DMS 273 treated with DMSO at 0.1 percent for 48 hours (cell line): Measurements from ENCODE around the gene WLS.
"Not testable (repeated sequence)": the region's sequence is repeated elsewhere in the genome, so short reads cannot be mapped to it uniquely, and the experiment has no call there.

Source experiments
- DNase-seq: peaks from one replicate; lab custom pipeline; 2025; lab: John Stamatoyannopoulos, UW

WLS gene

DNA sequence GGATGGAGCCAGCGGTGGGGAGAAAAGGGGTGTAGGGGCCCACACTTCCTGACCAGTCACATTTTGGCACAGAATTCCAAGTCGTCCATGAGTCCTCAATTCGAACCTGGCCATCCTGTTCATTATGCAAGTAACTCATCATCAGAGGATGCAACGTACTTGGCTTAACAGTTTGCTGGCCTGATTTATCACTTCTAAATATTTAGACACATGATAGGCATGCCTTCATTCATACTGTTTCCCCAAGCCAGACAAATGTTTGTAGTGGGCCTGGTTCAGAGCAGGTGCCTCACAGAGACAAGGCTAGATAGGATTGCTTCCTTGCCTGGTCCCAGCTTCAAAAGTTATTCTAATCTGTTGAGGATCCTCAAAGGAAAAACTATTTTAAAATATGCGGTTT lies 66.7 kb downstream of the WLS start:
- DNase-seq, result no peak

DNA sequence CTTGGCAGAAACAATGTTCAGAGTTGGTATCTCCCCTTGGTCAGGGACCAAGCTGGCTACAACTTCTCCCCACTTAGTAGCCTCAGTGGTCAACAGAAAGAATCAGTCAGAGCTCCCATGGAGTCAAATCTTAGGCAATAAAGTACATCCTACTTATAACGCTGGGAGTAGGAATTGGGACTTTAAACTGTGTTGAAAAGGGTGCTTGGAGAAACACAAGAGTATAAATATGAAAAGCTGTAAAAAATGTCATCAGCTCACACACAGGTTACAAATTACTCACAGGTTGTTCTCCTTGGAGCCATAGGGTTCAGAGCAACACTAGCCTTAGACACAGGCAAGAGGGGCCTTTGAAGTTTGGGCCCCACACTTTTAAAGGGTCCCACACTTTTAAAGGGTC lies 67.4 kb downstream of the WLS start:
- no peak for DNase-seq

DNA sequence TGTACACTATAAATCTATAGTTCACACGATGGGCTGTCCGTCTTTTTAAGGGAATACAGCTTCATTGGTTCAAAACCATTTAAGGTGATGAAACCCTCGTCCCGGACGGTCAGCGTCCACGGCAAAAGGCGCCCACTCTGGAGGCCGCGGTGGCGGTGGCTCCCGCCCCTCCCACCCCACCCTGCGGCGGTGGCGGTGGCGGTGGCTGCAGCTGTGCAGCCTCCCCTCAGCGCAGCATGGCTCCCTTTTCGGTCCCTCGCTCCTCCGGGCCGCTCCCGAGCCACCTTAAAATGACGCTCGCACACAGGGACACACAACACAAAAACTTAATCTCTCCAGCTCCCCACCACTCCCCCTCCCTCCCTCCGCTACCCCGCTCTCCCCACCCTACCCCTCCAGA lies 69.1 kb downstream of the WLS start:
- no peak for DNase-seq

DNA sequence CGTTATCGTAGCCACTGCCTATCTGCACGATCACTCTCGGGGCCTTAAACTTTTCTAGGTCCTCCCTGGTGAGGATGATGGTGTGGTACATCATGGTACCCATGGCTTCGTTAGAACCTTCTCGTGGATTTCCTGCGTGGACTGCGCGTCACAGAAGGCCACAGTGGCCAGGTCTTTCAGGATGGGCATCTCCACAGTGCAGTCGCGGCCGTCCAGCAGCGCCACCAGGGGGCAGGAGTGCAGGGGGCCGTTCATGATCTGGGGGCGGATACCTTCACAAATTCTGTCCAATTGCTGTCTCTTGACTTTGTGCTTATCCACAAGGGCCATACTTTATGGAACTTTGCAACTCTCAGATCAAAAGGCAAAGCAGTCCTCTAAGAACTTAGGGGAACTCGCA lies 69.6 kb downstream of the WLS start:
- no peak for DNase-seq

DNA sequence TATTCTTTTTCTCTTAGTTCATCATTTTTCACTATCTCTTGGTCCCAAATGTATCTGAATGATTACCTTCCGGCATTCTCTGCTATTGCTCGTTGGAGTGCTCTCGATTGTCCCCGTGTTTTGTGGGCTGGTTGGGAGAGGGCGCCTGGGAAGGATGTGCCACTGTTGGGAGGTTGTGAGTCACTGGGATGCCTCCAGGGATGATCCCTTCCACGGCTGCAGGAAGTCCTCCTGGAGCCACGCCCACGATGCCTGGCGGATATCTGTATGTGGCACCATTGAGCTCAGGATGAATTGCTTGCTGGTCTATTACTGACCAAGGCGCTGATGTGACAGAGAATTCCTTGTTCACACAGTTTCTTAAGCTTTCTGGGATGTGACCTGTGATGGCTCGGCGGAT lies 70.7 kb downstream of the WLS start:
- DNase-seq, result not testable (repeated sequence)

DNA sequence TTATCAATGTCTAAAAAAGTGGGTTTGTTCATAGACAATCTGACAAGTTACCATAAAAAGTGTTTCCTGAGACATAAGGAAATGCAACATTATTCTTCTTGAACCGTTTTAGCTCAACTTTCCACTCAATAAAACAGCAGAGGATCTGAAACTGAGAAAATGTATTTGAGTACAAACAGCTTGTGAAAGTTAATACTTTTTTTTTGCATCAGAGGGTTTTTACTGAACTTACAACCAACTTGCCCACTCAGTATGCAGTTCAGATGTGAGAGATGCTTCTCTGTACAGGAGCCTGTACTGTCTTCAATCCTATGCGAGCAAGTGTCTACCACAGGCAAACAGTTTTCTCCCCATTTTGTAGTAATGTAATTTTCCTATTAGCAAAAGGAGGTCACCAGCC lies 71.4 kb downstream of the WLS start:
- DNase-seq, result not testable (repeated sequence)

DNA sequence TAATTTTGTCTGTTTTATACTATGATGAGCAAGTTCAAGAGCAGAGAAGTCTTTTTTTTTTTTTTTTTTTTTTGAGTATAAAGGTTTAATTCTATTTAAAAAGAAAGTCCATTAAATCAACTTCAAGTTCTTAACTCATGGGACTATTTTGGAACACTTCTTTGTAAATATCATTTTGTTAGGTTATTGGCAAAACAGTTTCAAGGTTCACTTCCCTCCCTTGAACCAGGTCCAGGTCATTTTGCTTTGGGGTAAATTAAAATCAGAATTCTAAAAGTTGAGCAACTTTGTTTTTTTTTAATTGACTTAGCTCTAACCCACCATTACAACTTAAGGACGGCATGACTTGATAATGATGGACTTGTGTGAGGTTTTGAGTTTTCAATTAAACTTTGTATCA lies 72.3 kb downstream of the WLS start:
- no peak for DNase-seq

DNA sequence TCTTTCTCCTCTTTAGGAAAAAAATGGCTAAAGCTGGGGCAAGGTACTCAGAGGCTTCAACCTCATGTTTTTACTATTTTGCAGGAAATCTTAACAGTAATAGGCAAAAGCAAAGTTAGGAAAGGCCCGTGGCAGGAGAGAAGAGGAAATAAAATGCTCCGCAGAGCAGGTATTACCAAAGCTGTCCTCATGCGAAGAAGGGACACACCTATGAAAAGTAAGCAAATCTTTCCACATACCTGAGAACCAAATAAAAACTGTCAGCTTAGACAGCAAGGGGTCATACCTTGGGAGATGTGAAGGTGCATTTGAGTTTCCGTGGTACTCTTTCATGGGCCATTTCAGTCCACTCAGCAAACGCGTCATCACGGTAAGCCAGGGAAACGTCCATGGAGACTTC lies 73.5 kb downstream of the WLS start:
- DNase-seq, result no peak

DNA sequence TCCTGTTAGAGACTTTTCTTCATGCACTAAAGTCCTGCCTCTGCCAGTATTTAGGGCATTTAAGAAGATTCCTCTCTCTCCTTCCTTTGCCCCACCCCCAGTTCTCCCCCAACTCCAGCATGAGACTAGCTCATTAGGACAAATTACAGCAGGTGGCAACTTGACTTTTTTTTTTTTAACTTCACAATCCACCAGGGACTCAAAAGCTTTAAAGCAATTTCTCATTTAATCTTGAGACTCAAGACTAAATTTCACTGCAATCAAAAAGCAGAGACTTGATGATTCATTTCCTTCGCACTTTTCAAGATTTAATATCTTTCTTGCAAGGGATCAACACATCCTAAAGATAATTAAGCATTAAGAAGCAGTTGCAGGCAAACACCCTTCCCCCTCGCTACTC lies 74.9 kb downstream of the WLS start:
- DNase-seq, result no peak

DNA sequence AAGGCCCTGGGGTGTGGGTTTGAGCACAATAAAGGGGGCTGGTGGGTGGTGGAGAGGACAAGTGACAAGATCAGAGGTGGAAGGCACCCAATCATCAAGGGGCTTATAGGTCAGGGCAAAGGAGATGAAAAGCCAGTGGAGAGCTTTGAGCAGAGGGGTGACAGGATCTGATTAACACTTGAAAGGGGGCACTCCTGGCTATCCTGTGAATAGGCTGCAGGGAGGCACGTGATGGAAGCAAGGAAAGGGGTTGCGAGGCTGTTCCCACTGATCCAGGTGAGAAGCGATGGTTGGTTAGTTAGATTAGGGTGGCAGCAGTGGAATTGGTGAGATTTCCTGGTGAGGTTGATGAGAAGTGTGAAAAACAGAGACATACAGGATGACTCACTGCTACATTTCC lies 80.6 kb downstream of the WLS start:
- DNase-seq, result no peak

DNA sequence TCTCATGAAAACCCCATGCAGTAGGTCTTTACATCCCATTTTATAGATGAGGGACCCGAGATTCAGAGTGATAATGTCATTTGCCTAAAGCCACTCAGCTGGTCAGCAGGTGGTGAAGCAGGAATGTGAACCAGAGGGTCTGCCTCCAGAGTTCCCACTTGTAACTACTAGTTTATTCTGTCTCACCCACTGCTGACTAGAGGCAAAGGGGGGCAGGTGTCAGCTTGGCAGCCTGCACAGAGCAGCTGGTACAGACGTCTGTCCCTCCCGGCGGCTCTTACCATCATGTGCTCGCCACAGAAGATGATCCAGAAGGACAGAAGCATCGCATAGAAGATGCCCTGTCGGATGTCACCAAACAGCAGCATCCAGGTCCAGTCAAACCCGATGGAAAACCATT lies 82.4 kb downstream of the WLS start:
- DNase-seq, result no peak

DNA sequence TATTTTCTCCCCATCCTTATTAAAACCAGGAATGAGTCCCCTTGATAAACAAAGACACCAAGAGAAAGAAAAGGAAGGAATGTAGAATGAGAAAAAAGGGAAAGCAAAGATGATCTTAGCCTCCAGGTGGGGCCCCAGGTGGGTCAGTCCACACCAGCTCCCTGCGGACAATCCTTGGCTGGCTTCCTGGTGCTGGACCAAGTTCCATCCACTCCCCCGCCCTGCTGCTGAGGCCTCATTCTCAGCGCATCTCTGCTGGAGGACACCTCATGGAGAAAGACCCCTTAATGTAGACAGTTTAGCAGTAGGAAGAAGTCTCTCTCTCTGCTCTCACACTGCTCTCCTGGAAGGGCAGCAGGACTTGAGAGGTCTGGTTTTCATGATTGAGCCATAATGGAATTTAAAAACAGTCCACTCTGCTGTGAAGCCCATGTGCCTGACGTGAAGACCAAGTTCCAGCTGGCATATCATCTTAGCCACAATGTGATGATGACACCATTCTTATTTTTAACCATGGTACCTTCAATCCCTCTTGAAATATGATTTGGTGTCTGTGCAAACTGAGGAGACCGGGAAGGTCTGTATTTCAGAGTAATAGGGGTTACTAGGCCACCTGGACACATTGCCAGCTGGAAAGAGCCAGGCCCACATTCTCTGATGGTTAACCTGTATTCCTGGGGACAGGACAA lies 83.1 kb downstream of the WLS start:
- DNase-seq, result no peak

DNA sequence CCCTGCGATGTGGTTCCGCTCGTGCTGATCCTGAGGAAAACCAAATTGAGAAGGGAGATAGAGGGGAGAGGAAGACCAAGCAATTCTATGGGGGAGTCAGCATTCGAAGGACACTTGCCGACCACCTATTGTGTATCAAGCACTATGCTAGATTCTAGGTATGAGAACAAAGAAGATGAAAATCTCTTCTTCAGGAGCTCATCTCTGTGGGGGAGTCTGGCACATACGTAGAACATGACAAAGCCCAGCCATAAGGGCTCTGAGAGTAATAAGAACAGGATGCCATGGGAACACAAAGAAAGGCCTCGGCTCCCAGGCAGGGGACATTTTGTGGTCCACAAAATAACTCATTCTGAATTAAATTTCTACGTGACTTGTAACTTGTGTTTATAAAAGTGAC lies 83.7 kb downstream of the WLS start:
- DNase-seq, result no peak

DNA sequence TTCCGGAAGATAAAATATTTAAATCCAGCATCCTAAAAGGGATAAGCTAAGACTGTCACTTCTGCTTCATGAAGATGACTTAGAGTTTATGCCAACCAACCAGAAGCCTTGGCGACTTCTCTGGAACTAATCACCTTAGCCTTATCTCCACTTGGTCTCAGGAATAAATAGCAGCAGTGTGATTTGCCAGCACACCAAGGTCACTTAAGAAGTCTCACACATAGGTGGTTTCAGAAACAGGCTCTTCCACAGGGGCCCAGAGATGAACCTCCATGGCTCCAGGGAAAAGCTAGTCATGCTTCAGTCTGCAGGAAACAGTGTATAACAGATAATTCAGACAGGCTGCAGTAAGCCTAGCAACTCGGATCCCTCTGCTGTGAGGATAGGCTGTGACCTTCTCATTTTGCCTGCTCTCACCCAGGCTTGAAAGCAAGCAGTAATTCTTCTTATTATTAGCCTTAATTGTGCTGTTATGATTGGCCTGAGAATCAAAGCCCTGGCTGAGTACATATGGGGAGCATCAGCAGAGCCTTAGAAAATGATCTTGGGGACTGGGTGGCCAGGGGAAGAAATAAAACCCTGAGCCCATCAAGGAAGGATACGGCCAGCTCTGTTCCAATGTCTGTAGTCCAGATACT lies 84.7 kb downstream of the WLS start:
- DNase-seq, result no peak

DNA sequence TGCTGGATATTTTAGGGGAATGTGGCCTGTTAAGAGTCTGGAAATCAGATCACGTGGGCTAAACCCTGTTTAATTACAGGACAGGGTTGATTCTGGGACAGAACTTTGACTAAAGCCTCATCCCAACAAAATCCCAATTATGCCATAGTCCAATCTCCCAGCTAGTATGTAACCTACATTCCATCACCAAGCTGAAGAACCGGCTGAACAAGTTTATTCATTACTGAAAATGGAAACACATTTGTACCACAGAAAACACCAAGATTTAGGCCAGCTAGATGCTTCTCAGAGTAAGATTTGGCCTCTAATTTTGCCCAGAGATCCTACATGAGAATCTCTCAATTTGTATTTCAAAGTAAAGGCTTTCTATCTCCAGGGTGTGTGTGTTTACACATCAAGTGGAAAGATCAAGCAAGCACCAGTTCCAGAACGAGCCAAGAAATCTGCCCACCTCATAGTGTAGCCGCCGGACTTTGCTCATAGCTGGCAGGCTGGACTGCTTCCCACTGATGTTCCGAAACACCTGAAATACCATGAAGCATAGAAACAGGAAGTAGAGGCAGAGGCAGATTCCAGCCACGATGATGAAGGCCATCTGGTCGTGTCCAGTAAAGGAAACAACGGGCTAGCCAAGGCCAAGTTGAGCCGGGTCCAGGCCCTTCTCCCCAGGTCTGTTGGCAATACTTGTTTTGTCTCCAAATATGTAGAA lies 86.8 kb downstream of the WLS start:
- DNase-seq, result no peak

DNA sequence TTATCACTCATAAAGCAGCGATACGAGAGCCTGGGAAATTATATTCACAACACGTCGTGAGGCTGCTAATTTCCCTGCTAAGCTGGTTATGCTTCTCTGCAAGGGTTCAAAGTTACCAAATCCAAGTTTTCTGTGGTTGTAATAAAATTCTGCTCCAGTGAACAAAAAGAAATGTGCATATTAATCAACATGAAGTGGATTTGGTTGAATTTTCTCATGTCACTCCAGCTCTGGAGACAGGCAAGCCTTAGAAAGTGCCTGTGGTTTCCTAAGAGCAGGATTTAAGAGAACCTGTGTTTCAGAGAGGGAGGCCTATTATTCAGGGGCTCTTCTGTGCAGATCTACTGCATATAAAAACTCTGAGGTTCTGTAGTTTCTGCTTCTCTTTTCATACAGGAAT lies 87.5 kb downstream of the WLS start:
- DNase-seq, result no peak

DNA sequence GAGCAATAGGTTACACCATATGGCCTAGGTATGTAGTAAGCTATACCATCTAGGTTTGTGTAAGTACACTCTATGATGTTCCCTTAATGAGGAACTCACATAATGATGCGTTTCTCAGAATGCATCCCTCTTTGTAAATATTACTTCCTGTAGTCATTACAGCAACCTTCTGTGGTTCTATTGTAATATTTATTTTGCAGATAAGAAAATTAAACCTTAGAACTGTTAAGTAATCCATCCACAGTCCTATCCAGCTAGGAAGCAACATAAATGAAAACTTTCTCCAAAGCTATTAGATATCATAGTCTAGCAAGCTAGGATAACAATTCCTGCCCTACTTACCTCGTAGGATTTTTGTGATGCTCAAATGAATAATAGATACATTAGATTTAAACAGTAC lies 88.7 kb downstream of the WLS start:
- no peak for DNase-seq

DNA sequence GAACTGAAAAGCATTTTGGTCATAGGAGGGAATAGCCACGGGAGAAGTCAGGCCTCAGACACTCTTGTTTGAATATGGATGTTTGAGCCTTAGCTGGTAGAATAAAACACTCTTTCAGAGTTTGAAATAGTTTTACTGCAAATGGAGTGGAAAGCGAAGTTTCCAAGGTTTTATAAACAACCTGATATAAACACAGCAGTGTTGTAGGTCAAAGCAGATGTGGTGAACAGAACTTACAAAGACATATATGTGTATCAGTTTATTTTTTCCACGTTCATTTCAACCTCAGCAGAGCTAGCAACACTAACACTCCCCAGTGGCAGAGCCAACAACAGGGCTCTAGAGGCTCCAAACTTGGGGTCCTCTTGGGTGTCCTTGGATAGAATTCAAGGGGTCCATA lies 89.9 kb downstream of the WLS start:
- DNase-seq, result no peak

DNA sequence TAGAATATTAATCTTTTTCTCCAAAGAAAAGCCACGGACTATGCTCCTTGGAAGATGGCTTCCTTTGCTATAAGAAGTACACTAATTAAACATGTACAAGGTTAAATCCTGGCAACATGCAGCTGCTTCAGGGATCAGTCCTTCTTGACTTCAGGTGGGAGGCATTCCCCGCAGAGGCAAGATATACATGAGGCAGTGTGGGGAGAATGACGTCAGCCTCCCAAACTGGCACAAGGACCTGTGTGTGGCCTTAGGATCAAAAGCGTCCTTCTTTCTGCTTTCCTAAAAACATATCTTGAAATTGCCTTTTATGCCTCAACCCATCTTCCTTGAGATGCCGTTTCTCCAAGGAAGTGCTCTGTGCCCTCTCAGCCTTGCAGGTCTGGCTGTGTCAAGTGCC lies 90.3 kb downstream of the WLS start:
- no peak for DNase-seq

DNA sequence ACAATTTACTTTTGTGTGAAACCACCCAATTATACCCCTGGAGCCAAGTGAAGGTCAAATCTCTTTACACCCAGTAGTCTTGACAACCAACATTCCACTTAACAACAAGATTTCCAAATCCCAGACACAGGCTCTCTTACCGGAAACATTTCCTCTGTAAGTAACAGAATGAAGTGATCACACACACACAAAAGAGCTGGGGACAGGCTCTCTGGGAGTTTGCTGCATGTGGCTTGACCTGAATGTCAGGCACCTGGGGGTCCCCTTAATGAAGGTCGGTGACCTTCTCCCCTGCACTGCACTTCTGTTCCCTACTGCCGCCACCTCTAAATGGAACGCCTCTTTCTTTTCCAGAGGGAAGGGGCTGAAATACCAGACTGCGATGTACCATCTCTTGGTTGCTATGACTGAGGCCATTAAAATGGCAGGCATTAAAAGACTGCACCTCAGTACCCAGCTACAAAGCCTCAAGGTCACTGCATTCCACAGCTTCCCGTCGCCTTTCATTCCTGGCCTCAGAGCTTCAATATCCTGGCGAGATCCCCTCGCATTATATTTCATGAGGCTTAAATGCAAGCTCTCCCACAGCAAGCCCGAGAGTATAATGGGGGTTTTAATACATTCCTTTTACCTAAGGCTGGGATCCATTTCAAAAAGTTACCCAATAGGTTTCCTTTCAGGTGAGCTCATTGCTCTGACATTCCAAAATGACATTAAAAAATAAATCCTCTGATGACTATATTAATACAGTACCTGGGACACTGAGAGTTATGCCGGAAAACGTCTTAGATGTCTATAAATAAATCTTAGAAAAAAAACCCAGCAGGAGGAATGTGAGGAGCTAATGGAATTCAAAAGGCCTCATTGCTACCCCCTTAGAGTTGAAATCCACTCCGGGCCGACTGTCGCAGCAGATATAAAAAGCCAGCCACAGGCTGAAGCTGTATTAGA lies 91.0 kb downstream of the WLS start:
- no peak for DNase-seq

DNA sequence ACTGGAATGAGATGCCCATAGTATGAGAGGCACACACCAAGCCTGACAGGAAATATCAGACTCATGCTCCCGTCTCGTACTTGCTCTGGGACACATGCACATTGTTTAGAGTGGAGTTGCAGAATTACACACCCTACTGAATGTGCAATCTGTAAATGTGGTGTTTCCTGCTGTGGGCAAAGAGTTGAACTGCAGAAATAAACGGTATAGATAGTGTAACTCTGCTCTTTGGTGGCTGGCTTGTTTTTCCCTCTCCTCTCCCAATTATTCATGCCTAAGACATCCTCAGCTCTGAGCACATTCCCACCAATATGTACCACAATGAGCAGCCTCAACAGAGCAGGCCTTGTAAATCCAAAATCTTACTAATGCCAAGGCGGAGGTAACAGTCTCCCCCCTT lies 91.8 kb downstream of the WLS start:
- no peak for DNase-seq

DNA sequence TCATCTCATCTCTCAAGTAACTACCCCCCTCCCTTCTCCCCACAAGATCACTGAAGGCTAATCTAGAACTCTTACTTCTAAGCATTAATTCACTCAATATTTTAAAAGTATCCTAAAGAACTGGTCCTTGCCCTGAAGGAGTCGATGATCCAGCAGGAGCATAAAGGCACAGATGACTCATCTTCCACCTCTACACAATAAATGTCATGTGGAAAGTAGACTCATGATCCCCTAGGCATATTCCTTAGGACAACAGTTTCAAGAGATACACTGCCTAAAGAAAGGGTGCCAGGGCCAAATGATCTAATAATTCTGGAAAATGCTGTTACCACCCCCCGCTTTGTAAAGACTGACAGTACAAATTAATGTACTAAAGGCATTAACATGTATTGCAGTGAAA lies 96.1 kb downstream of the WLS start:
- no peak for DNase-seq
